Measurements from ENCODE around the gene ARMH4.

GRCh38 chr14:58118097-58118815, 33.8 kb downstream of the ARMH4 start:
- TF ChIP-seq POLR2A (IDR thresholded peaks at IDR 0.05) (no peak), CTCF (IDR thresholded peaks at IDR 0.05) (no peak)
